HG02798 (cell line): ENCODE data around the gene OR6C70.

Experiments
- ATAC-seq: cut with Tn5 transposase; IDR thresholded peaks from one replicate; pipeline ENCODE4 v1.9.1; 2021; ENCODE audit warnings: mild to moderate bottlenecking; ENCODE audit not compliant: unreplicated experiment, poor library complexity

OR6C70 gene

DNA sequence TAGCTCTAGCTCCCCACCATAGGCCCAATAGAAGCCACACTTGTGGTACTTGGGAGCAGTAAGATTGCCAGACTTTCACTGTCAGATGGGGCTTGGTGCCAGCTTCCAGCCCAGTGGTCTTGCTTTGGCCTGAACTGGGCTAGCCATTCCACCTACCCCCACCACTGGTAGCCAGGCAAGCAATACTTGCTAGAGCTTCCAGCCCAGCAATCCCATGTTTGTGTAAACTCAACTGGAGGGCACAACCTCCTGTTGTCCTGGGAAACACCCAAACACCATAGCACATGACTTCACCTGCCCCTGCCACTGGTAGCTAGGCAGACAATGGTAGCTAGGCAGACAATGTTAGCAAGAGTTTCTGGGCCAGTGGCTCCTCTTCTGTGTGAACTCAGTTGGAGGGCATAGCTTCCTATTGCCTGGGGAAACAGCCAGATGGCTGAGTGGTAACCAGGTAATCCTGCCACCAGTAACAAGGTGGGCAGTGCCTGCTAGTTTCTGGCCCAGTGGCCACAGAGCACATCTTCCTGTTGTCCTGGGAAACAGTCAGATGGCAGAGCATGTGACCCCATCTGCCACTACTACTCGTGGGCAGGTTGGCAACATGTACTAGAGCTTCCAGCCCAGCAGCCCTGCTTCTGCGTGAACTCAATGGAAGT, 49.5 kb downstream of the OR6C70 start:
- ATAC-seq = no peak
